ENCODE data around the gene GALE. TPM values are rescaled to one million over a fixed set of nuclear protein-coding genes. Genes with fewer than 3 reads are reported as not detected.

GALE gene
- polyA plus RNA-seq, 3 donors, result 17.6 to 21.9 (median 18.0) TPM

DNA sequence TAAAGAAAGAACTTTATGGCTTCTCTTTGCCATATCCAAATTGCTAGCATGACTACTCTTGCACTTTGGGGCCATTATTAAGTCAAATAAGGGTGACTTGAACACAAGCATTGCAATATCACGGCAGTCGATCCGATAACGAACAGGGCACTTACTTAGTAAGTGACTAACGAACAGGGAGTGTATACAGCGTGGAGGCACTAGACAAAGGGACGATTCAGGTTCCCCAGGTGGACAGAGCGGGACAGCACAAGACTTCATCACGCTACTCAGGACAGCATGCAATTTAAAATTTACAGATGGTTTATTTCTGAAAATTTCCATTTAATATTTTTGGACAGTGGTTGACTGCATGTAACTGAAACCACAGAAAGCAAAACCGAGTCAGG, 27.7 kb downstream of the GALE start:
- Histone ChIP-seq H2AFZ (ENCODE audit: insufficient read depth, low read depth, low read length, poor library complexity, severe bottlenecking) (no peak overlapping the region), H3K9me3 (replicated peaks in 1 of 2; ENCODE audit: control insufficient read depth in 1 of 2, insufficient read depth in 1 of 2, low read length in 2 of 2) (no peaks in the 10 kb centered on the region), H4K20me1 (ENCODE audit: insufficient read depth, low read length) (no peaks in the 10 kb centered on the region), H3K79me2 (ENCODE audit: insufficient read depth, low read length) (peaks cover 17% of the 10 kb centered on the region), H3K4me3 (replicated peaks in 1 of 3; ENCODE audit: low read depth in 2 of 3, low read length in 3 of 3) (no peak overlapping the region), H3K9ac (ENCODE audit: insufficient read depth, low read length, poor library complexity, severe bottlenecking) (no peak overlapping the region), H3K27ac (ENCODE audit: low read depth in 1 of 2, low read length in 2 of 2) (no peak overlapping the region), H3K27me3 (ENCODE audit: control insufficient read depth in 2 of 2, insufficient read depth in 2 of 2, low read length in 2 of 2) (no peaks in the 10 kb centered on the region), H3K36me3 (replicated peaks in 1 of 2; ENCODE audit: control insufficient read depth in 1 of 2, insufficient read depth in 2 of 2, low read length in 2 of 2) (peaks cover 0 to 9% of the 10 kb centered on the region in 2 donors), H3K4me2 (replicated peaks; ENCODE audit: extremely low read depth, low read length, poor library complexity, severe bottlenecking) (no peak overlapping the region), H3K4me1 (ENCODE audit: control insufficient read depth in 1 of 2, insufficient read depth in 2 of 2, low read length in 2 of 2) (peaks cover 7 to 11% of the 10 kb centered on the region in 2 donors)
- intact Hi-C loops (cut with micrococcal nuclease), result loop anchor here (2.0 to 5.0 kb wide), 3 partner anchors 39 to 149 kb away; no protein-coding TSS in a partner anchor
- H3K27ac Mint-ChIP-seq, result peak overlapping the region in 1 of 7 donors; percentile 14
- H3K4me1 Mint-ChIP-seq, result peaks cover 10% of the 10 kb centered on the region
- peaks cover 11 to 18% of the 10 kb centered on the region in 2 donors for H3K36me3 Mint-ChIP-seq
- no peak for DNase-seq
- TF ChIP-seq CTCF (IDR thresholded peaks at IDR 0.05), result no peak
- WGBS (ENCODE audit: insufficient coverage), result 98% methylated on average over 9 of the region's 10 CpGs
- H3K27me3 Mint-ChIP-seq (ENCODE audit: low read depth in 3 of 3), result no peaks in the 10 kb centered on the region
- H3K9me3 Mint-ChIP-seq, result peaks cover 0 to 2% (median 0%) of the 10 kb centered on the region in 7 donors
- H3K4me3 Mint-ChIP-seq, result no peak overlapping the region

DNA sequence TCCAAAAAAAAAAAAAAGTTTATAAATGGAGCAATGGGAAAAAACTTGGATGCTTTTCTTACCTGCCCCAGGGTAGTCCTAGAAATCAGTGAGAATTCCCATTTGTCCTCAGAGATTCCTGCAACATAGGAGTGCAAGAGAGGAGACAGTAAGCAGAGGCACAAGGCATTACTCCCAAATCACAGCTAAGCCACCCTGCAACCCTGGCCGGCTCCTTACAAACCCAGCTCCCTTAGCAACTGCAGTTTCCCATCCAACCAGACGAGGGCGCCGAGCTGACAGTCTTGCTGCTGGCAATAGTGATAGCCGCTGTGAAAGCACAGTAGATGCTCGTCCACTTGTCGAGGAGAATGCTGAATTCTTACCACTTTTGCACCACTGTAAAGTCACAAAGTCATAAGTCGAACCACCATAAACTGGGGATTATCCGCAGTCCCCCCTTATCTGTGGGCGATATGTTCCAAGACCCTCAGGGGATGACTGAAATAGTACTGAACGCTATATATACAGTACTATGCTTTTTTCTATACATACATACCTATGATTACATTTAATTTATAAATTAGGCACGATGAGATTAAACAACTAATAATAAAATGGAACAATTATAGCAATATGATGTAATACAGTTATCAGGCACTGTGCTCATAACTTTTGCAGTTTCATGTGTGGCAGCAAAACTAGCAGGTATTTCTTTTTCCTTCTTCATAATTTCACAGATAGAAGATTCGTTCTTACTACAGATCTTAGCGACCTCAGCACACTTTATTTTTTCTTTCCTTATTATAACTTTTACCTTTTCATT, 28.3 kb downstream of the GALE start:
- Histone ChIP-seq H3K9ac (ENCODE audit: insufficient read depth, low read length, poor library complexity, severe bottlenecking) (no peak overlapping the region), H3K4me1 (ENCODE audit: control insufficient read depth in 1 of 2, insufficient read depth in 2 of 2, low read length in 2 of 2) (peaks cover under 1 to 5% of the 10 kb centered on the region in 2 donors), H3K27me3 (ENCODE audit: control insufficient read depth in 2 of 2, insufficient read depth in 2 of 2, low read length in 2 of 2) (no peaks in the 10 kb centered on the region), H3K79me2 (ENCODE audit: insufficient read depth, low read length) (peaks cover 11% of the 10 kb centered on the region), H3K9me3 (replicated peaks in 1 of 2; ENCODE audit: control insufficient read depth in 1 of 2, insufficient read depth in 1 of 2, low read length in 2 of 2) (no peaks in the 10 kb centered on the region), H3K36me3 (replicated peaks in 1 of 2; ENCODE audit: control insufficient read depth in 1 of 2, insufficient read depth in 2 of 2, low read length in 2 of 2) (peaks cover 0 to 14% of the 10 kb centered on the region in 2 donors), H3K4me3 (replicated peaks in 1 of 3; ENCODE audit: low read depth in 2 of 3, low read length in 3 of 3) (no peak overlapping the region), H2AFZ (ENCODE audit: insufficient read depth, low read depth, low read length, poor library complexity, severe bottlenecking) (no peak overlapping the region), H3K4me2 (replicated peaks; ENCODE audit: extremely low read depth, low read length, poor library complexity, severe bottlenecking) (peak overlapping the region; percentile 29), H4K20me1 (ENCODE audit: insufficient read depth, low read length) (no peaks in the 10 kb centered on the region), H3K27ac (ENCODE audit: low read depth in 1 of 2, low read length in 2 of 2) (no peak overlapping the region)
- Mint-ChIP-seq H3K36me3 (peaks cover 11 to 21% of the 10 kb centered on the region in 2 donors), H3K27ac (no peak overlapping the region), H3K9me3 (peaks cover 0 to 2% (median 0%) of the 10 kb centered on the region in 7 donors), H3K27me3 (ENCODE audit: low read depth in 3 of 3) (no peaks in the 10 kb centered on the region), H3K4me1 (peaks cover 4% of the 10 kb centered on the region), H3K4me3 (no peak overlapping the region)
- DNase-seq, result peak; percentile 62 to 85 (median 75)
- peak; percentile 88 for TF ChIP-seq CTCF (IDR thresholded peaks at IDR 0.05)
- intact Hi-C loops (cut with micrococcal nuclease), result loop anchor here (2.0 to 5.0 kb wide), 3 partner anchors 40 to 150 kb away; no protein-coding TSS in a partner anchor
- WGBS (ENCODE audit: insufficient coverage), result 8% methylated on average over 9 of the region's 14 CpGs
